GM13977 (cell line): Measurements from ENCODE around the gene IL11.

ENCODE experiments used
- DNase-seq: peaks from one replicate; pipeline ENCODE4 v3.0.0; 2012; ENCODE audit warnings: low spot score
- CTCF ChIP-seq: IDR thresholded peaks from 2 replicates; pipeline ENCODE4 v1.5.1; 2012; ENCODE audit warnings: mild to moderate bottlenecking, control low read depth; ENCODE audit not compliant: insufficient read depth; ENCODE audit errors: extremely low read depth, missing control alignments
- in situ Hi-C: fragments of 300-500 bp; cut with MboI; formaldehyde crosslinking; loops from one replicate; pipeline ENCODE4 v1.12.0; 2022; ENCODE audit warnings: low sequenced_read_pairs, low pct_unique_long_range_greater_than_20kb, mixed read lengths, inconsistent platforms; ENCODE audit not compliant: unreplicated experiment

Gene IL11

GRCh38 chr19:55362990-55363716 lies 7.1 kb downstream of the IL11 start, which contains the start of gene GARIN5B:
GARIN5B (minus strand) TSS chr19:55363260; CDS start chr19:55363066, 194 bp downstream.
- no peak for TF ChIP-seq CTCF
- DNase-seq: no peak
- in situ Hi-C loops: no loop called here

- DNase-seq: no peak
- in situ Hi-C loops: no loop called here
- no peak for TF ChIP-seq CTCF
Observed at GRCh38 chr19:55362174-55362989, 7.9 kb downstream of the IL11 start.

GRCh38 chr19:55360902-55361301 lies 9.4 kb downstream of the IL11 start:
- DNase-seq: no peak
- in situ Hi-C loops: no loop called here
- no peak for TF ChIP-seq CTCF

- in situ Hi-C loops: no loop called here
- TF ChIP-seq CTCF: no peak
- DNase-seq: no peak
Observed at GRCh38 chr19:55358943-55359908, 11.0 kb downstream of the IL11 start.

- TF ChIP-seq CTCF: no peak
- in situ Hi-C loops: no loop called here
Observed at GRCh38 chr19:55358493-55358892, 11.8 kb downstream of the IL11 start.

More at GRCh38 chr19:55358493-55358892, 11.8 kb downstream of the IL11 start:
- no peak for DNase-seq
